ENCODE measurements around the gene MRPL43. TPM values are rescaled to one million over a fixed set of nuclear protein-coding genes. Genes with fewer than 3 reads are reported as not detected.

The MRPL43 gene
- total and polyA plus RNA-seq, 2 donors (not counting 1 experiment from before 2014, with no cell fraction given), result 56.2 to 99.4 TPM

DNA sequence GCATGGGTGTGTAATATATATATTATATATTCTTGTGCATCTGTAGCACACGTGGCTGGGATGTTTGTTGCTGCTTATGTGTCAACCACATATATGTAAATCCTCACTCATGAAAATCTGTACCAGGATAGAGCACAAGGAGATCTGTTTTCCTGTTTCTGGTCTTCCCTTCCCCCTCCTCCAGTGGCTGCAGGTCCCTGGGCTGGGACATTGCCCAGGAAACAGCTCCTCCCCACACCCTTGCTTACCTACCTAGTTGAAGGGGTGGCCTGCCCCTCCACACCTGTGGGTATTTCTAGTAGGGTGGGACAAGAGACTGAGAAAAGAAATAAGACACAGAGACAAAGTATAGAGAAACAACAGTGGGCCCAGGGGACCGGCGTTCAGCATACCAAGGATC lies 46.0 kb upstream of the MRPL43 start:
- Histone ChIP-seq H3K27me3 (replicated peaks in 1 of 4; ENCODE audit: control extremely low read depth in 1 of 4, control insufficient read depth in 3 of 4, insufficient read depth in 4 of 4, low read length in 3 of 4) (peaks cover 0 to 19% (median 9%) of the 10 kb centered on the region in 4 experiments), H3K36me3 (replicated peaks in 1 of 2; ENCODE audit: control extremely low read depth in 1 of 2, control insufficient read depth in 1 of 2, extremely low read depth in 1 of 2, insufficient read depth in 2 of 2, low read length in 1 of 2) (peaks cover 0 to 14% of the 10 kb centered on the region in 2 experiments), H3K9ac (ENCODE audit: low read length) (no peak overlapping the region), H2AFZ (ENCODE audit: insufficient read depth, low read depth, low read length, poor library complexity, severe bottlenecking) (no peak overlapping the region), H3K4me2 (replicated peaks; ENCODE audit: low read depth, low read length, poor library complexity, severe bottlenecking) (no peak overlapping the region), H3K4me1 (ENCODE audit: control insufficient read depth in 2 of 2, insufficient read depth in 2 of 2, low read length in 2 of 2) (peaks cover 14 to 26% of the 10 kb centered on the region in 2 donors), H3K27ac (ENCODE audit: low read length in 2 of 2) (no peak overlapping the region), H3K79me2 (ENCODE audit: control insufficient read depth, insufficient read depth, low read length) (no peaks in the 10 kb centered on the region), H3K4me3 (ENCODE audit: control extremely low read depth in 1 of 5, extremely low read depth in 1 of 5, insufficient read depth in 1 of 5, low read depth in 2 of 5, low read length in 4 of 5) (no peak overlapping the region), H4K20me1 (ENCODE audit: control insufficient read depth, insufficient read depth, low read length, poor library complexity, severe bottlenecking) (peaks cover 4% of the 10 kb centered on the region), H3K9me3 (ENCODE audit: control extremely low read depth in 1 of 3, control insufficient read depth in 2 of 3, insufficient read depth in 1 of 3, low read length in 2 of 3) (peaks cover 0 to 2% (median 0%) of the 10 kb centered on the region in 3 donors)
- peak overlapping the region; percentile 88 for H3K4me3 Mint-ChIP-seq
- DNase-seq (peak; percentile 4), ATAC-seq (ENCODE audit: low read depth) (no peak)
- POLR2A ChIA-PET, result no interaction called here
- H3K27me3 Mint-ChIP-seq, result peaks cover 8% of the 10 kb centered on the region
- TF ChIP-seq, protein P1, sequence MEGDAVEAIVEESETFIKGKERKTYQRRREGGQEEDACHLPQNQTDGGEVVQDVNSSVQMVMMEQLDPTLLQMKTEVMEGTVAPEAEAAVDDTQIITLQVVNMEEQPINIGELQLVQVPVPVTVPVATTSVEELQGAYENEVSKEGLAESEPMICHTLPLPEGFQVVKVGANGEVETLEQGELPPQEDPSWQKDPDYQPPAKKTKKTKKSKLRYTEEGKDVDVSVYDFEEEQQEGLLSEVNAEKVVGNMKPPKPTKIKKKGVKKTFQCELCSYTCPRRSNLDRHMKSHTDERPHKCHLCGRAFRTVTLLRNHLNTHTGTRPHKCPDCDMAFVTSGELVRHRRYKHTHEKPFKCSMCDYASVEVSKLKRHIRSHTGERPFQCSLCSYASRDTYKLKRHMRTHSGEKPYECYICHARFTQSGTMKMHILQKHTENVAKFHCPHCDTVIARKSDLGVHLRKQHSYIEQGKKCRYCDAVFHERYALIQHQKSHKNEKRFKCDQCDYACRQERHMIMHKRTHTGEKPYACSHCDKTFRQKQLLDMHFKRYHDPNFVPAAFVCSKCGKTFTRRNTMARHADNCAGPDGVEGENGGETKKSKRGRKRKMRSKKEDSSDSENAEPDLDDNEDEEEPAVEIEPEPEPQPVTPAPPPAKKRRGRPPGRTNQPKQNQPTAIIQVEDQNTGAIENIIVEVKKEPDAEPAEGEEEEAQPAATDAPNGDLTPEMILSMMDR (IDR thresholded peaks at IDR 0.05), result no peak
- TF ChIP-seq EZH2 (IDR thresholded peaks at IDR 0.05; ENCODE audit: borderline replicate concordance, insufficient read depth, low read depth, low read length, poor library complexity, severe bottlenecking), result no peak
- no CpG with 5 or more reads among the region's 3 CpGs for WGBS (ENCODE audit: insufficient coverage)
- H3K4me1 Mint-ChIP-seq, result peaks cover 19% of the 10 kb centered on the region
- no peaks in the 10 kb centered on the region for H3K9me3 Mint-ChIP-seq (ENCODE audit: insufficient read depth)
- intact Hi-C loops (cut with micrococcal nuclease), result no loop called here
- no peak overlapping the region for H3K27ac Mint-ChIP-seq
- CTCF ChIA-PET, result interaction anchor here (6.4 kb wide), 1 partner anchor 8 kb away, joined by 72 read pairs; no protein-coding TSS in a partner anchor

GRCh38 chr10:101032637-101033224 lies 45.4 kb upstream of the MRPL43 start:
- CTCF ChIA-PET, result interaction anchor here (0.8 to 6.4 kb wide), 7 partner anchors 9 to 65 kb away, joined by 3 to 72 read pairs (median 8); partner anchors contain the start of gene KAZALD1
- H3K36me3 ChIP-seq (replicated peaks in 1 of 2; ENCODE audit: control extremely low read depth in 1 of 2, control insufficient read depth in 1 of 2, extremely low read depth in 1 of 2, insufficient read depth in 2 of 2, low read length in 1 of 2), result peaks cover 0 to 10% of the 10 kb centered on the region in 2 experiments
- ATAC-seq (ENCODE audit: low read depth), result peak; percentile 1
- H3K79me2 ChIP-seq (ENCODE audit: control insufficient read depth, insufficient read depth, low read length), result no peaks in the 10 kb centered on the region
- 15% methylated on average over 6 of the region's 6 CpGs for WGBS (ENCODE audit: insufficient coverage)
- TF ChIP-seq EZH2 (IDR thresholded peaks at IDR 0.05; ENCODE audit: borderline replicate concordance, insufficient read depth, low read depth, low read length, poor library complexity, severe bottlenecking), result no peak
- Mint-ChIP-seq H3K4me1 (peaks cover 19% of the 10 kb centered on the region), H3K9me3 (ENCODE audit: insufficient read depth) (no peaks in the 10 kb centered on the region), H3K4me3 (peak overlapping the region; percentile 88), H3K27me3 (peaks cover 12% of the 10 kb centered on the region), H3K27ac (peak overlapping the region; percentile 83)
- H3K9ac ChIP-seq (ENCODE audit: low read length), result peak overlapping the region; percentile 78
- H3K9me3 ChIP-seq (ENCODE audit: control extremely low read depth in 1 of 3, control insufficient read depth in 2 of 3, insufficient read depth in 1 of 3, low read length in 2 of 3), result peaks cover 0 to 2% (median 0%) of the 10 kb centered on the region in 3 donors
- intact Hi-C loops (cut with micrococcal nuclease), result loop anchor here (1.0 kb wide), 2 partner anchors 9 to 28 kb away; no protein-coding TSS in a partner anchor
- H3K4me2 ChIP-seq (replicated peaks; ENCODE audit: low read depth, low read length, poor library complexity, severe bottlenecking), result peak overlapping the region; percentile 92
- H3K27ac ChIP-seq (ENCODE audit: low read length in 2 of 2), result peak overlapping the region; percentile 2 to 65
- H3K27me3 ChIP-seq (replicated peaks in 1 of 4; ENCODE audit: control extremely low read depth in 1 of 4, control insufficient read depth in 3 of 4, insufficient read depth in 4 of 4, low read length in 3 of 4), result peaks cover 0 to 24% (median 12%) of the 10 kb centered on the region in 4 experiments
- H3K4me3 ChIP-seq (ENCODE audit: control extremely low read depth in 1 of 5, extremely low read depth in 1 of 5, insufficient read depth in 1 of 5, low read depth in 2 of 5, low read length in 4 of 5), result peak overlapping the region; percentile 32 to 96 (median 79)
- peaks cover 14 to 26% of the 10 kb centered on the region in 2 donors for H3K4me1 ChIP-seq (ENCODE audit: control insufficient read depth in 2 of 2, insufficient read depth in 2 of 2, low read length in 2 of 2)
- POLR2A ChIA-PET, result interaction anchor here (0.6 to 2.1 kb wide), 6 partner anchors 9 to 1473 kb away, joined by 3 to 13 read pairs (median 6); no protein-coding TSS in a partner anchor
- peak overlapping the region; percentile 77 for H2AFZ ChIP-seq (ENCODE audit: insufficient read depth, low read depth, low read length, poor library complexity, severe bottlenecking)
- H4K20me1 ChIP-seq (ENCODE audit: control insufficient read depth, insufficient read depth, low read length, poor library complexity, severe bottlenecking), result peaks cover 4% of the 10 kb centered on the region
- no peak for DNase-seq

Measured in B cell (primary cell).